Esophagus squamous epithelium (tissue), 5 donors: ENCODE measurements around the gene MROH9. TPM values are rescaled to one million over a fixed set of nuclear protein-coding genes. Genes with fewer than 3 reads are reported as not detected.

Experiments used
- DNase-seq: peaks from one replicate; lab custom pipeline; 2025; lab: John Stamatoyannopoulos, UW
- H3K27ac ChIP-seq, 4 donors: fragments of 200-600 bp; sonication (generic); one replicate each; pipeline ENCODE4 v1.5.1; 2016 to 2019; ENCODE audit warnings: mild to moderate bottlenecking in 1 of 4
- H3K27me3 ChIP-seq, 4 donors: fragments of 200-600 bp; sonication (generic); 1 replicate in 3 of 4; 2 replicates in 1 of 4; pipeline versions ENCODE4 v1.5.1 to v1.6.0; 2017 to 2021; ENCODE audit warnings: antibody characterized with exemption in 1 of 4
- H3K36me3 ChIP-seq, 3 donors: fragments of 200-600 bp; sonication (generic); one replicate each; pipeline ENCODE4 v1.5.1; 2016 to 2019
- H3K4me1 ChIP-seq, 3 donors: fragments of 200-600 bp; sonication (generic); one replicate each; pipeline ENCODE4 v1.5.1; 2017 to 2019
- H3K4me3 ChIP-seq, 4 donors: fragments of 200-600 bp; sonication (generic); 1 replicate in 3 of 4; 2 replicates in 1 of 4; pipeline ENCODE4 v1.5.1; 2016 to 2019; ENCODE audit warnings: mild to moderate bottlenecking in 2 of 4, moderate library complexity in 1 of 4
- H3K9me3 ChIP-seq, 3 donors: fragments of 200-600 bp; sonication (generic); one replicate each; pipeline ENCODE4 v1.5.1; 2016 to 2019
- CTCF ChIP-seq, 6 experiments: fragments of 450-650 bp in 4 of 6; fragments of 200-600 bp in 2 of 6; sonication (generic) in 2 of 6; IDR thresholded peaks; one replicate each; pipeline ENCODE4 v1.5.1; 2016 to 2019; ENCODE audit warnings: antibody characterized with exemption in 6 of 6, mild to moderate bottlenecking in 4 of 6, moderate library complexity in 4 of 6
- POLR2A ChIP-seq, 4 donors: fragments of 450-650 bp; IDR thresholded peaks; one replicate each; pipeline ENCODE4 v1.6.1; 2017; ENCODE audit warnings: antibody characterized with exemption in 4 of 4, mild to moderate bottlenecking in 4 of 4, moderate library complexity in 3 of 4
- WGBS, 2 donors: methylation state at CpG; one replicate each; pipeline ENCODE4 v1.1.5; 2018; 5-methylcytosine and 5-hydroxymethylcytosine counted together
- intact Hi-C: fragments of 100-400 bp; cut with DNase I; formaldehyde crosslinking; loops from one replicate; pipeline ENCODE4 v1.15.0; 2022
- total RNA-seq, 4 donors: library from RNA; depleted of rRNA; stranded (reverse); fragments of >200 nt; gene quantifications; one replicate each; pipeline ENCODE4 v1.1.0, GENCODE V29; 2016
- donor health status: DM: yes; HTN: yes; CAD: no.

MROH9 gene
- total RNA-seq, 4 donors from 2014 or later, result not detected

GRCh38 chr1:171081314-171081753 is 146.0 kb downstream of the MROH9 start:
- Histone ChIP-seq H3K27ac (peak overlapping the region; percentile 38 to 75 (median 62)), H3K36me3 (no peaks in the 10 kb centered on the region), H3K4me3 (no peak overlapping the region), H3K4me1 (peaks cover 5 to 30% (median 6%) of the 10 kb centered on the region in 3 donors), H3K27me3 (no peaks in the 10 kb centered on the region), H3K9me3 (no peaks in the 10 kb centered on the region)
- TF ChIP-seq POLR2A (IDR thresholded peaks at IDR 0.05) (no peak), CTCF (IDR thresholded peaks at IDR 0.05) (peak; percentile 35 to 69 (median 52))
- intact Hi-C loops, result loop anchor here (5.0 to 10.0 kb wide), 3 partner anchors 103 to 233 kb away; partner anchors contain the start of genes FMO2 and FMO4
- no peak for DNase-seq

- no peaks in the 10 kb centered on the region for H3K36me3 ChIP-seq
- no peak for TF ChIP-seq POLR2A (IDR thresholded peaks at IDR 0.05)
- no peak for TF ChIP-seq CTCF (IDR thresholded peaks at IDR 0.05)
- H3K9me3 ChIP-seq, result no peaks in the 10 kb centered on the region
- 52 to 67% methylated on average over 7 of the region's 7 CpGs for WGBS, 2 donors
- H3K27ac ChIP-seq, result peak overlapping the region; percentile 38 to 75 (median 62)
- H3K4me3 ChIP-seq, result no peak overlapping the region
- DNase-seq, result no peak
- no peaks in the 10 kb centered on the region for H3K27me3 ChIP-seq
- H3K4me1 ChIP-seq, result peaks cover 5 to 30% (median 6%) of the 10 kb centered on the region in 3 donors
- intact Hi-C loops, result loop anchor here (5.0 to 10.0 kb wide), 3 partner anchors 103 to 233 kb away; partner anchors contain the start of genes FMO2 and FMO4
Measured at GRCh38 chr1:171081763-171082201, 146.4 kb downstream of the MROH9 start.

- no peak for TF ChIP-seq POLR2A (IDR thresholded peaks at IDR 0.05)
- TF ChIP-seq CTCF (IDR thresholded peaks at IDR 0.05), result no peak
- Histone ChIP-seq H3K4me3 (no peak overlapping the region), H3K36me3 (no peaks in the 10 kb centered on the region), H3K9me3 (no peaks in the 10 kb centered on the region), H3K27ac (peak overlapping the region in 2 of 4 donors; percentile 73 to 75), H3K27me3 (no peaks in the 10 kb centered on the region), H3K4me1 (peaks cover 5 to 30% (median 6%) of the 10 kb centered on the region in 3 donors)
- WGBS, 2 donors, result 19 to 50% methylated on average over 1 of the region's 1 CpG
- intact Hi-C loops, result loop anchor here (5.0 to 10.0 kb wide), 3 partner anchors 102 to 232 kb away; partner anchors contain the start of genes FMO2 and FMO4
- no peak for DNase-seq
Measured at GRCh38 chr1:171082606-171083005, 147.3 kb downstream of the MROH9 start.

- Histone ChIP-seq H3K4me3 (no peak overlapping the region), H3K27ac (peak overlapping the region in 2 of 4 donors; percentile 73 to 75), H3K9me3 (no peaks in the 10 kb centered on the region), H3K4me1 (peaks cover 5 to 30% (median 6%) of the 10 kb centered on the region in 3 donors), H3K27me3 (no peaks in the 10 kb centered on the region), H3K36me3 (no peaks in the 10 kb centered on the region)
- 38 to 49% methylated on average over 5 of the region's 5 CpGs for WGBS, 2 donors
- intact Hi-C loops, result loop anchor here (5.0 to 10.0 kb wide), 3 partner anchors 102 to 232 kb away; partner anchors contain the start of genes FMO2 and FMO4
- TF ChIP-seq POLR2A (IDR thresholded peaks at IDR 0.05), result no peak
- no peak for TF ChIP-seq CTCF (IDR thresholded peaks at IDR 0.05)
- DNase-seq, result no peak
Measured at GRCh38 chr1:171083222-171083621, 147.9 kb downstream of the MROH9 start.

GRCh38 chr1:171084091-171084490 is 148.8 kb downstream of the MROH9 start:
- Histone ChIP-seq H3K4me3 (no peak overlapping the region), H3K27me3 (no peaks in the 10 kb centered on the region), H3K36me3 (no peaks in the 10 kb centered on the region), H3K9me3 (no peaks in the 10 kb centered on the region), H3K27ac (no peak overlapping the region), H3K4me1 (peaks cover 5 to 30% (median 6%) of the 10 kb centered on the region in 3 donors)
- intact Hi-C loops, result loop anchor here (5.0 to 10.0 kb wide), 3 partner anchors 101 to 231 kb away; partner anchors contain the start of genes FMO2 and FMO4
- TF ChIP-seq CTCF (IDR thresholded peaks at IDR 0.05), result no peak
- TF ChIP-seq POLR2A (IDR thresholded peaks at IDR 0.05), result no peak
- no peak for DNase-seq
